OCI-LY3 (cell line): Measurements from ENCODE around the gene ZNF444.

ENCODE experiments used
- CTCF ChIP-seq: fragments of 200-600, 300-600 bp; sonication (generic); IDR thresholded peaks from 2 replicates; pipeline ENCODE4 v1.5.1; 2014; ENCODE audit warnings: antibody characterized with exemption, low read length, low read depth
- EZH2phosphoT487 ChIP-seq: fragments of 200-600 bp; shearing (Covaris generic); IDR thresholded peaks from 2 replicates; pipeline ENCODE4 v1.6.1; 2018; ENCODE audit warnings: antibody characterized with exemption, mixed run types, low read depth

GRCh38 chr19:56113074-56113632 lies 27.9 kb upstream of the ZNF444 start:
- TF ChIP-seq CTCF (no peak), EZH2phosphoT487 (no peak)
